ENCODE data around the gene EGFL6. TPM values are rescaled to one million over a fixed set of nuclear protein-coding genes. Genes with fewer than 3 reads are reported as not detected.

Gene EGFL6
- 0.05 to 0.06 TPM in 2 of 5 replicates, not detected in the others for total RNA-seq (2022; extraction: Qiagen RNA extraction; ENCODE audit: low read depth)

GRCh38 chrX:13569479-13570260 lies at the start of gene EGFL6:
TSS of gene EGFL6 (plus strand) at chrX:13569601. CDS start at chrX:13569862, 261 bp downstream.

GRCh38 chrX:13652850-13653693 lies 83.7 kb downstream of the EGFL6 start, which contains the start of gene TCEANC:
TSS of gene TCEANC (plus strand) at chrX:13653141. CDS start at chrX:13662509, 9,368 bp downstream.

Other genes with a start within 250 kb of the EGFL6 start
- gene ATXN3L, start 249.5 kb upstream of the EGFL6 start, total RNA-seq (2022; extraction: Qiagen RNA extraction; ENCODE audit: low read depth) = not detected in 5 replicates
- gene TCEANC, start 83.5 kb downstream of the EGFL6 start, total RNA-seq (2022; extraction: Qiagen RNA extraction; ENCODE audit: low read depth) = 0.51 to 0.91 TPM (median 0.64 TPM) in 5 replicates
- 29.9 to 35.4 TPM (median 34.6 TPM) in 5 replicates for gene RAB9A, start 119.5 kb downstream of the EGFL6 start, total RNA-seq (2022; extraction: Qiagen RNA extraction; ENCODE audit: low read depth)
- 6.4 to 9.3 TPM (median 7.7 TPM) in 5 replicates for gene TRAPPC2, start 165.0 kb downstream of the EGFL6 start, total RNA-seq (2022; extraction: Qiagen RNA extraction; ENCODE audit: low read depth)
- 11.9 to 12.8 TPM (median 12.3 TPM) in 5 replicates for gene OFD1, start 165.1 kb downstream of the EGFL6 start, total RNA-seq (2022; extraction: Qiagen RNA extraction; ENCODE audit: low read depth)
- gene GPM6B, start 247.5 kb downstream of the EGFL6 start, total RNA-seq (2022; extraction: Qiagen RNA extraction; ENCODE audit: low read depth) = 0.08 to 0.14 TPM (median 0.14 TPM) in 3 of 5 replicates, not detected in the others